GM19035 (cell line): ENCODE measurements around the gene EDEM2.
"Not testable (repeated sequence)": the region's sequence is repeated elsewhere in the genome, so short reads cannot be mapped to it uniquely, and the experiment has no call there.

ENCODE experiments used
- ATAC-seq: cut with Tn5 transposase; IDR thresholded peaks from one replicate; pipeline ENCODE4 v1.9.1; 2021; ENCODE audit not compliant: unreplicated experiment

The EDEM2 gene

GRCh38 chr20:35171438-35171752, 24.3 kb upstream of the EDEM2 start:
- ATAC-seq, result no peak

GRCh38 chr20:35168701-35169409, 21.7 kb upstream of the EDEM2 start:
- not testable (repeated sequence) for ATAC-seq

- no peak for ATAC-seq
These were observed 20.7 kb upstream of the EDEM2 start for GRCh38 chr20:35167787-35168186.

- no peak for ATAC-seq
These were observed 19.2 kb upstream of the EDEM2 start for GRCh38 chr20:35166242-35166830.

- ATAC-seq, result no peak
These were observed 18.4 kb upstream of the EDEM2 start for GRCh38 chr20:35165221-35166185.

GRCh38 chr20:35164531-35164930, 17.4 kb upstream of the EDEM2 start:
- not testable (repeated sequence) for ATAC-seq

- ATAC-seq, result not testable (repeated sequence)
These were observed 13.2 kb upstream of the EDEM2 start for GRCh38 chr20:35160341-35160740.

- no peak for ATAC-seq
These were observed 9.8 kb upstream of the EDEM2 start for GRCh38 chr20:35156978-35157377.

- ATAC-seq, result no peak
These were observed 8.8 kb upstream of the EDEM2 start for GRCh38 chr20:35155936-35156335.

- ATAC-seq, result no peak
These were observed 4.6 kb upstream of the EDEM2 start for GRCh38 chr20:35151736-35152135.

- no peak for ATAC-seq
These were observed 3.9 kb upstream of the EDEM2 start for GRCh38 chr20:35150846-35151579.

GRCh38 chr20:35147575-35148071, 487 bp upstream of the EDEM2 start:
- ATAC-seq, result peak; percentile 3

- ATAC-seq, result peak; percentile 22
These were observed 727 bp downstream of the EDEM2 start for GRCh38 chr20:35146299-35146919.

- ATAC-seq, result no peak
These were observed 2.0 kb downstream of the EDEM2 start for GRCh38 chr20:35145141-35145564.

- ATAC-seq, result no peak
These were observed 2.4 kb downstream of the EDEM2 start for GRCh38 chr20:35144694-35145093.

- no peak for ATAC-seq
These were observed 11.1 kb downstream of the EDEM2 start for GRCh38 chr20:35135867-35136586.

GRCh38 chr20:35134880-35135279, 12.3 kb downstream of the EDEM2 start:
- no peak for ATAC-seq

GRCh38 chr20:35134472-35134871, 12.7 kb downstream of the EDEM2 start:
- no peak for ATAC-seq

- no peak for ATAC-seq
These were observed 13.4 kb downstream of the EDEM2 start for GRCh38 chr20:35133735-35134134.

GRCh38 chr20:35133031-35133430, 14.1 kb downstream of the EDEM2 start:
- no peak for ATAC-seq
